D721Med (cell line): ENCODE results near the gene ABCG8.

ENCODE experiments used
- DNase-seq: peaks from one replicate; pipeline ENCODE4 v3.0.0; 2011; ENCODE audit warnings: low spot score; ENCODE audit not compliant: insufficient read length
- FAIRE-seq: peaks from 2 replicates; lab custom pipeline; 2011; peaks lifted over from hg19 to GRCh38; lab: Jason Lieb, UNC
- TF ChIP-seq, protein P1 (sequence below): IDR thresholded peaks from 2 replicates; pipeline ENCODE4 v1.5.1; 2012; ENCODE audit warnings: mild to moderate bottlenecking, control low read depth; ENCODE audit not compliant: insufficient read depth; ENCODE audit errors: missing control alignments

Gene ABCG8

DNA sequence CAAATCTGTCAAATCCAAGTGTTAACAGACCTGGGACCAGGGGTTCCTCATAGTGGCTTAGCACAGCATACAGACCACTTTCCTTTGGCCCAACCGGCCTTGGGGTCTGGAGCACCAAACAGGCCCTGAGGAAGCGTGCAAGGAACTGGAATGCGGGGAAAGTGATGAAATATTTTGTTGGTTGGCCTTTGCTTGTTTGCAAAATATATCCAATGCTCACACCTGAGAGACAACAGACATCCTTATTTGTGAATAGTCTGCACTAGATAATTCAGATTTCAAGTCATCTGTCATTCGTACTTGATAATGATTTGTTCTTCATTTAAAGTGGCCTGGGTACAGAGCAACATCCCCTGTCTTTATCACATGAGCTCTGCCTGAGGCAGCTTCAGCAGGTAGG lies 43.5 kb downstream of the ABCG8 start:
- TF ChIP-seq, protein P1, sequence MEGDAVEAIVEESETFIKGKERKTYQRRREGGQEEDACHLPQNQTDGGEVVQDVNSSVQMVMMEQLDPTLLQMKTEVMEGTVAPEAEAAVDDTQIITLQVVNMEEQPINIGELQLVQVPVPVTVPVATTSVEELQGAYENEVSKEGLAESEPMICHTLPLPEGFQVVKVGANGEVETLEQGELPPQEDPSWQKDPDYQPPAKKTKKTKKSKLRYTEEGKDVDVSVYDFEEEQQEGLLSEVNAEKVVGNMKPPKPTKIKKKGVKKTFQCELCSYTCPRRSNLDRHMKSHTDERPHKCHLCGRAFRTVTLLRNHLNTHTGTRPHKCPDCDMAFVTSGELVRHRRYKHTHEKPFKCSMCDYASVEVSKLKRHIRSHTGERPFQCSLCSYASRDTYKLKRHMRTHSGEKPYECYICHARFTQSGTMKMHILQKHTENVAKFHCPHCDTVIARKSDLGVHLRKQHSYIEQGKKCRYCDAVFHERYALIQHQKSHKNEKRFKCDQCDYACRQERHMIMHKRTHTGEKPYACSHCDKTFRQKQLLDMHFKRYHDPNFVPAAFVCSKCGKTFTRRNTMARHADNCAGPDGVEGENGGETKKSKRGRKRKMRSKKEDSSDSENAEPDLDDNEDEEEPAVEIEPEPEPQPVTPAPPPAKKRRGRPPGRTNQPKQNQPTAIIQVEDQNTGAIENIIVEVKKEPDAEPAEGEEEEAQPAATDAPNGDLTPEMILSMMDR = no peak
- no peak for FAIRE-seq
- DNase-seq = no peak

DNA sequence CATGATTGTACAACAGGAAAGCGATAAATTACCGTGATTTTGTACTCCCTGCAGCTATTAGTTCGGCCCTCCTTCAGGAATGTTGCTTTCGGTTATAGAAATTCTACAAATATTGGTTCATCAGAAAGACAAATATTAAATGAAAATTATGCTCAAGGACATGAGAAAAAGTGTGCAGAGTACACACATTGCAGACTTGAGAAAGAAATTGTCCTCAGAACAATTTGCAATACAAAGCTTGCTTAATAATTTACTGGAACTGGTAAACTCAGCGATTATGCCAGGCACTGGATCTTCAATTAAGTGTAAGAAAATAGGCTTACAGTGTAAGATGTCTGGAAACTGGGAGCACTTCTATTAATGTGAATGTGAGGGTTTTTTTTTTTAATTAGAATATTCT lies 45.9 kb downstream of the ABCG8 start:
- TF ChIP-seq, protein P1 = no peak
- no peak for DNase-seq
- FAIRE-seq = no peak

DNA sequence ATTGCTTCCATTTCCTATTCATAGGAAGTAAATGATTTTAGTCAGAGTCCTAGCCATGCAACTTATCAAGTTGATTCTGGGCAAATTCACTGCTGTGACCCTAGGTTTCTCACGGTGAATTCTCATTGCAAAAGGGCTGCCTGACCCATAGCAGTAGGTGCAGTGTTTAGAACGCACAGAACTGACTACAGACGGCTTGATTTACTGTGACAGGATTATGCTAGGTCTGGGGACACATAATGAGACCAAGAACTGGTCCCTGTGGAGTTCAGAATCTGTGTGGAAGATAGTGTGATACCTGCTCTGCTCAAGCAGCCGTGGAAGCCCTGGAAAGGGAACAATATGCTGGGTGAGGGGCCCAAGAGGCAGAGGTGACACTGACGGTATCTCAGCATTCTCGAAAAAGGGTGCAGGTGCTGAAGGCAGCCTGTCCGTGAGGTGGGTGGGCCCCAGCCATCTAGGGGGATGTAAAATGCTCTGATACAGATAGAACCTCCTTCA lies 46.4 kb downstream of the ABCG8 start:
- FAIRE-seq (no peak), DNase-seq (no peak)
- TF ChIP-seq, protein P1 = no peak

DNA sequence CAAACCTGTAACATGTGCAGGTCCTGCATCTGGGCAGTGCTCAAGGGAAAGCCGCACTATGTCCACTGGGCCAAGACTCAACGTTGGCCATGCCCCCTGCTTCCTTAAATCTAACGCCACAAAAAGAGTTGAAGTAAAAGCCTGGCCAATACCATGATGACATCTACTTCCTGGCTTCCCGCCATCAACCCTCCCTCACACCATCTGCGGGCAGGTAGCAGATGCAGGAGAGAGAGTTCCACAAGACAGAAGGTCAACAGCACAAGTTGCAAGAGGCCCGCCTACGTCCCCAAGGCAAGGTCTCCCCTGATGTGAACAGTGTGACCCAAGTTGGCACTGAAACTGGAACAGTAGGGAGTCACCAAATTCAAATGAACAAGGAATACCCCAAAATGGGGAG lies 48.4 kb downstream of the ABCG8 start:
- no peak for FAIRE-seq
- TF ChIP-seq, protein P1 = no peak
- DNase-seq = no peak

DNA sequence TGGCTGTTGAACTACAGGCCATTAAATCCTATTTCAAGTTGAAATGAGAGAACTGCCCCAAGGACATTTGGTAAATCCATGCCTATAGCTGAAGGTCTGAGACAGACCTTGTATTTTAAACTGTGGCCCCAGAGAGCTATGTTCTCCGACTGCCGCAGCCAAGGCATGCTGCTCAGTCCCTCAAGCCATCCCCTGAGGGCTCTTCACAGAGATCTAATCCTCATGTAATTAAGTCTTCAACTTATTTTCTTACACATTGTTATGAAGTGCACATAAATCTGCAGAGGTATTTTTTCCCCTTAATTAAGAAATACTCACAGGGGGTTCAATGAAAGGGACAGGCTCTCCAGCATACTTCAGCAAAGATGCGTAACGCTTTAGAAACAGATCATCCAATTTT lies 50.6 kb downstream of the ABCG8 start:
- TF ChIP-seq, protein P1 = no peak
- no peak for DNase-seq
- no peak for FAIRE-seq

DNA sequence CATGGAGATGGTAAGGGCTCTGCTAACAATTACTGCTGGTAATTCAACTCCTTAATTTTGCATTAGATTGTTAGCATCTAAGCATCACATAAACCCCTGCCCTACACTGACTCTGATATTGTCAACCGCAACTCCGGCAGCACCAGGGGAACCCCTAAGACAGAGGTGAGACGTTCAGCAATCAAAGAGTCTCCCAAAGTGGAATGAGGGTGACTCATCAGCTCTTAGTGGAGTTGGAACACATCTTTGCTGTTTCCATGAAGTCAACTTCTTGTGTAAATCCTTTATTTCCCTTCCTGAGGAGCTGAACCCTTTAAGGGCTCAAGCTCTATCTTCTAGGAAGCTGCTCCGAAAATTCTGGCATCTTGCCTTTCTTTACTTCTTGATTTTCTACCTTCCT lies 52.1 kb downstream of the ABCG8 start:
- TF ChIP-seq, protein P1 = no peak
- DNase-seq = no peak
- no peak for FAIRE-seq

DNA sequence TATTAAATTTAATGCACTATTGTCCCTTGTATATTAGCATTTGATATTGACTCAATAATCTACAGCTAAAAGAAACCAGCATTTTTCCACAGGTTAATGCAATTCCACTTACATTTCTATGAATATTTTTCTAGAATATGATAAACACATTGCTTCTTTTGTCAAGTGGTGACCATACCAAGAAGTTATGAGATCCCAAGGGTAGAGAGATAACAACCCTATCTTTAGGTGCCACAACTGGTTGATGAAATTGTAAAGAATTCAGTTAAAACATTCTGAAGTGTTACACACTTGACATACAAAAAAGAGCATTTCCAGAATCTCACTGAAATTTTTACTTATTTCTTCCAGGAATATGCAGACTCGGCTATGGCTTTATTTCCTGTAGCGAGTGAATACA lies 56.0 kb downstream of the ABCG8 start:
- FAIRE-seq (no peak), DNase-seq (no peak)
- TF ChIP-seq, protein P1 = no peak
